ENCODE measurements around the gene CRYZL1.
"Not testable (repeated sequence)": the region's sequence is repeated elsewhere in the genome, so short reads cannot be mapped to it uniquely, and the experiment has no call there.

The CRYZL1 gene

GRCh38 chr21:33641352-33642026, at the start of gene CRYZL1:
CRYZL1 (minus strand) TSS chr21:33641741; CDS start chr21:33631551, 10,190 bp downstream.
- DNase-seq (ENCODE audit: low spot score) = peak; percentile 100

- no peak for DNase-seq (ENCODE audit: low spot score)
Measured at GRCh38 chr21:33690874-33691273, 49.3 kb upstream of the CRYZL1 start.

DNA sequence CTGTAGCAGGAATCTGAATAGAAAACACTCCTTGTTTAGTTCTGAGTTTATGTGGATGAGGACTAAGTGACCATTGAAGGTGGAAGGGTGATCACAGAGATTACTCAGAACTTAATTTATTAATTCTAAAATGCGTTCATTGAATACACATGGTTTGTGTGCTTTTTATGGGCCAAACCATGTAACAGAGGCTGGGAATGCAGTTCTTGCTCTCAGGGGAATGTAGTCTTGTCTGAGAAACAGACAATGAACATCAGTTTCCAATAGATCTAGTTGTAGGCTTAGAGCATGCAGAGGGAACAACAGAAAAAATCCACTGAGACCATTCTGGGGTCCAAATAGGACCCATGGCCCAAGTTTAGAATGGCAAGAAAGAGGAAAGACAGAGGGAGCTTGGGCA, 46.8 kb upstream of the CRYZL1 start:
- no peak for DNase-seq (ENCODE audit: low spot score)

DNA sequence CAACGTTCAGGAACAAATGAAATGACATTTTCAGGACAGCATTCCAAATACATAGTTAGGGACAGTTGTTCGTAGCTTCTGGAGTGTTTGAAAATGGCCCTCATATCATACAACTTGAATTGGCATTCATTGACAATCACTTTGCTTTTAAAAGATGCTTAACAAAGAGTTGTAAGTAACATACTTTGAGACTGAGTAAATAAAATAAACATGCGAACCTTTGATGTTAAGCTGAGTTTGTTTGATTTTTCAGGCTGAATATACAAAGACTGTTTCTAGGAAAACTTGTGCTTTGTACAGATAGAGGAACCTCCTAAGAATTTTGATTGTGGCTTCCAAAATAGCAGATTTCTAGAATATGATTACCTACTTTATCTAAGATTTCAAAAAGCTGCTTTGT, 46.1 kb upstream of the CRYZL1 start:
- DNase-seq (ENCODE audit: low spot score) = no peak

DNA sequence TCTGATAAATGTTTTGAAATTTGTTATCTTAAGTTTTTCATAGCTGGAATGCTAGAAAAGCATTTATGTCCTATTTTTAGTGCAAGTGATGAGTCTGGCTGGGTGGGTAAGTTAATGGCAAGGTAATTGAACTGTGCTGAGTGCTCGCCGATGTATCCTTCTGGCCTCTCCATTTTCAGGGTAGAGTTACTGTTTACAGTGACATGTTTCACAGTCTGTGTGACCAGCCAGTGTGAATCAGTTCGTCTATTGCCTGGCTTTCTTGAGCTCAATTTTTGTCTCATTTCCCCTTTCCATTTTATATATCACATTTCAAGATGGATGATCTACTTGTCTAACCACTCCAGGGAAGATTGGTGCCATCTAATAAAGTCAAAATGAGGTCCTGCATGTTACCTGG, 44.8 kb upstream of the CRYZL1 start:
- DNase-seq (ENCODE audit: low spot score) = no peak

- DNase-seq (ENCODE audit: low spot score) = no peak
Measured at GRCh38 chr21:33685613-33686197, 44.2 kb upstream of the CRYZL1 start.

DNA sequence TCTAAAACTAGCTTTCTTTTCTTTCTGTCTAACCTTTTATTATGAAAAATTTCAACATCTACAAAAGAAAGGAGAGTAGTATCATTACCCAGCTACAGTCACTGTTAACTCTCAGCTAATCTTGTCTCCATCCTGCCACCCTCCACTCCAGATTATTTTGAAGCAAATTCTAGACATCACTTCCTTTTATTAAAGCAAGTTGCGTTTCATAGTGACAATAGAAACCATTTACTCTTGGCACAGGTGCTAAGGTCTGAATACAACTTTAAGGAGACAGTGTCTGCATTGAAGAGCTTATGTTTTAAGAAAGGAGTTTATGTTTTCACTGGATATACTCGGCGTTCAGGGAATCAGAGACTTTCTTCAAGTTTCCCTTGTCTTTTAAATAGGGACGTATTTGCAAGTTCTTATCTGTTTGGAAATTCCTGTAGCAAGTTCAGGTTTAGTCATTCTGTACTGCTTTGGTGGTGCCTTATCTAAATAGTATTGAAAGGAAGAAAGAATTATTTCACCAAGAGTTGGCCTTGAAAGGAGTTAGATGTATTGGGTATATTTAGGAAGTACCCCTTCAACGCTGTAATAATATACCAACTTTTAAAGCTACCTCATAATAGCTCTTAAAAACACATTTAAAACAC, 43.5 kb upstream of the CRYZL1 start:
- DNase-seq (ENCODE audit: low spot score) = no peak

- DNase-seq (ENCODE audit: low spot score) = no peak
Measured at GRCh38 chr21:33684068-33684467, 42.5 kb upstream of the CRYZL1 start.

- DNase-seq (ENCODE audit: low spot score) = no peak
Measured at GRCh38 chr21:33682992-33683627, 41.6 kb upstream of the CRYZL1 start.

DNA sequence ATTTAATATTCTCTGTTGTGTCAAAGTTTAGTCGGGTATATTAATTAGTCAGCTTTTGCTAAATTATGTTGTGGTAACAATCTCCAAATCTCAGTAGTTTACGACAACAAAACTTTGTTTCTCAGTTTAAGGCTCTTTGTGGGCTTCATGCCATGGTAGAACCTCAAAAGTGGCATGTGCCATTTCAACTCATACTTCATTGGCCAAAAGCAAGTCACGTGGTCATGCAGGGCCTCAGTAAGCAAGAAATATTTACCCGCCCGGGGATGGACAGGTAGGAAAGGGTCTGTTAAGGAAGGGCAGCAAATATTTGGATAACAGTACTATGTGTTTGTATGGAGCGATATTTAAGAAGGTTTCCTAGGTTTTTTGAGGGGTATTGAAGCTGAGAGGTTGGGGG, 39.3 kb upstream of the CRYZL1 start:
- no peak for DNase-seq (ENCODE audit: low spot score)

- DNase-seq (ENCODE audit: low spot score) = no peak
Measured at GRCh38 chr21:33677450-33677849, 35.9 kb upstream of the CRYZL1 start.

DNA sequence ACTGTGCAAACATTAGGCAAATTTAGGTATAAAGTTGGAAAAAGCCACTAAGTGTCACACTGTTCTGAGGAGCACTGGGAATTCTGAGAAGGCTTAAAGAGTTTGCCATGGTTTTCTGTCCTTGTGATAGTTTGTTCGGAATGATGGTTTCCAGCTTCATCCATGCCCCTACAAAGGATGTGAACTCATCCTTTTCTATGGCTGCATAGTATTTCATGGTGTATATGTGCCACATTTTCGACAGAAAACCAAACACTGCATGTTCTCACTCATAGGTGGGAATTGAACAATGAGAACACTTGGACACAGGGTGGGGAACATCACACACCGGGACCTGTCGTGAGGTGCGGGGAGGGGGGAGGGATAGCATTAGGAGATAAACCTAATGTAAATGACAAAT, 35.1 kb upstream of the CRYZL1 start:
- DNase-seq (ENCODE audit: low spot score) = not testable (repeated sequence)

DNA sequence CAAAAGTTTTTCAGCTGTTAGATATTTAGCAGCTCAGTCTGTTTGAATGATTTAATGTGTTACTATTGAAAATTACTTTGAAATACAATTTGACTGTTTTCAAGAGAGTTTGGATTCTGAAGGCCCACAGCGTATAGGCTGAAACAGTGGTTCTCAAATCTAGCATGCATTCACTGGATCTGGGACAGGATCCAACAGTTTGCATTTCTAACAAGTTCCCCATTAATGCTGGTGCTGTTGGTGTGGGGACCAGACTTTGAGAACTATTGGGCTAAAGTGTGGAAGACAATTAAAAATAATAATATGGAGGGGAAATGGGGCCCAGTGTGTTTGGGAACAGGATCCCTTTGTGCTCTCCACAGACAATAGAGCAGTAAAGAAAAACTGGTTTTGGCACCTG, 32.7 kb upstream of the CRYZL1 start:
- no peak for DNase-seq (ENCODE audit: low spot score)

DNA sequence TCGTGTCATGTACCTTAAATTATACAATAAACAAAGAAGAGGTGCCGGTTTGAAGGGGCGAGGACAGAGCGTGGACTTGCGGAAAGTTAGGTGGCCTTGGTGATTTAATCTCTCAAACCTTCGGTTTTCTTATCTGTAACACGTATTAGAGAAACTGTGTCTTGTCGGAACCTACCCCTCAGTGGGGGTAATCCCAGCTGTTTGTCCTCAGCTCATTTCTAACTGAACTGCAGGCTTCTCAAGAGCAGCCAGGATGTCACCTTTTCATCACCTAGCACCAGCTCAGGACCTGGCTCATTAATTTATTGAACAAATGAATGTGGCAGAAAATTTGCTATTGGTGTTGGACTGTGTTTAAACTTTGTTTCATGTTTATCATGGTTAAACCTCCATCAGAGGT, 31.9 kb upstream of the CRYZL1 start:
- no peak for DNase-seq (ENCODE audit: low spot score)

- DNase-seq (ENCODE audit: low spot score) = no peak
Measured at GRCh38 chr21:33670076-33670978, 28.8 kb upstream of the CRYZL1 start.

DNA sequence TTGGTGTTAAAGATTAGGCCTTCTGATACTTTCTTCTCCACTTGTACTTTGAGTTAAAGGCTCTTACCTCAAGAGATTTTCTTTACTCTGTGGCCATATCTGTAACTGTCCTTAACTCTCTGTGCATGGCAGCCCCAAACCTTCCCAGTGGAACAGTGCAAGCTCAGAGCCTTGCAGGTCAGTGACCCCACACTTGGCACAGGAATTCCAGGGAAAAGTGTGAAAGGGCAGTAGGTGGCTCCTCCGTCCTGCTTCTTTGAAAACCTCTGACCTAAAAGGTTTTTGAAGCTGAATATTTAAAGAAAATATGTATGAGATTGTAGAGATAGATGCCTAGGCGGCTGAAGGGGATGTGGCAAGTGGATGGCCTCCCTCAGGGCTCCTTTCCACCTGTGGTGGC, 27.1 kb upstream of the CRYZL1 start:
- no peak for DNase-seq (ENCODE audit: low spot score)

DNA sequence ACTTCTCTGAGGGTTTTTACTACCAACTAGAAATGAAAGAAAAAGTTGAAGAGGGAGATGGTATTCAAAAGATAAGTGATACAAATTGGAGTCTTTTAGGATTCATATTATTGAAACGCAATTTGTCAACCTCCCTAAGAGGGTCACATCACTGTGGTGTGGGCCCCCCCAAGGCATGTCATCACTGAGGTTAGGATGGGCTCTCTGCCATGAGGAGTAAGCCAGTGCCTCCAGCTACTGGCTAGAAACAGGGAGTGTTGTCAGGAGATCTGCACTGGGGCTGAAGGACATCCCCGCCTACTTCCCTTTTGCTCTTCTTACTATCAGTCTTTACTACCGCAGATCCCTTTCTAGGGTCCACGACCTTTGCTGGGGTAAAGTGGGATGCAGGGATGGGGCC, 26.6 kb upstream of the CRYZL1 start:
- no peak for DNase-seq (ENCODE audit: low spot score)

DNA sequence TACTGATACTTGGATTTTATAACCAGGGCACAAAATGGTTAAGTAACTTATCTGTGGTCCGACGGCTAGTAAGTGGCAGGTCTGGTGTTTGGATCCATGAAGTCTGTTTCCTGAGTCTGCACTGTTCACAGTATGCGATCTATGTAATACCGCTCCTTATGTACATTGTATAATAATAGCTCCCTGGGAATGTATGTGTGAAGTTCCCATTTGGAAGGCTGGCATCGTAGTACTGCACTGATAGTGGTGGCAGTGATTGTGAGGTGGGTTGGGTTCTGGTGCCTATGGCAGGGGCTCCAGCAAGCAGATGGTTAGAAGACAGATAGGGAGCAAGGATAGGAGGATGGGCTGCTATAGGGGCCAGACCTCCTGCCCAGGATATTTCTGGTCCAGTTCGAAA, 26.1 kb upstream of the CRYZL1 start:
- no peak for DNase-seq (ENCODE audit: low spot score)

DNA sequence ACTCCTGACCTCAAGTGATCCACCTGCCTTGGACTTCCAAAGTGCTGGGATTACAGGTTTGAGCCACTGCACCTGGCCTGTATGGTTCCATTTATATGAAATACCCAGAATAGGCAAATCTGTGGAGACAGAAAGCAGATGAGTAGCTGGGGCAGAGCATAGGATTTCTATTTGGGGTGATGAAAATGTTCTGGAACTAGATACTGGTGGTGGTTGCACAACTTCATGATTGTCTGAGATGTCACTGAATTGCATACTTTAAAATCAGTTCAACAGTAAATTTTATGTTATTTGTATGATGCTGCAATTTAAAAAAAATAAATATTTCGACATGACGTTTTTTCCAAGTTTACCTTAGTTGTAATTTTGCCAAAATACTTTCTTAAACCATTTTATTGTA, 24.6 kb upstream of the CRYZL1 start:
- no peak for DNase-seq (ENCODE audit: low spot score)

DNA sequence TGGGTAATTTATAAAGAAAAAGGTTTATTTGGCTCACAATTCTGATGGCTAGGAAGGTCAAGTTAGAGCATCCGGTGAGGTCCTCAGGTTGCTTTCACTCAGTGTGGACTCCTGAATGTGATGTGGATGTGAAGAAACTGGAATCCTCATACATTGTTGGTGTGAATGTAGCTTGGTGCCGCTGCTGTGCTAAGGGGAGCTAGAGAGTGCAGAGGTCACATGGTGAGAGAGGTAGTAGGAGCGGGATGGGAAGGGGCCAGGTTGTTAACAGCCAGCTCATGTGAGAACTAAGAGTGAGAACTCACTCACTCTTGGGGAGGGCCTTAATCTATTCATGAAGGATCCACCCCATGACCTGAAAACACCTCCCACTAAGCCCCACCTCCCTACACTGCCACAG, 22.6 kb upstream of the CRYZL1 start:
- DNase-seq (ENCODE audit: low spot score) = no peak

DNA sequence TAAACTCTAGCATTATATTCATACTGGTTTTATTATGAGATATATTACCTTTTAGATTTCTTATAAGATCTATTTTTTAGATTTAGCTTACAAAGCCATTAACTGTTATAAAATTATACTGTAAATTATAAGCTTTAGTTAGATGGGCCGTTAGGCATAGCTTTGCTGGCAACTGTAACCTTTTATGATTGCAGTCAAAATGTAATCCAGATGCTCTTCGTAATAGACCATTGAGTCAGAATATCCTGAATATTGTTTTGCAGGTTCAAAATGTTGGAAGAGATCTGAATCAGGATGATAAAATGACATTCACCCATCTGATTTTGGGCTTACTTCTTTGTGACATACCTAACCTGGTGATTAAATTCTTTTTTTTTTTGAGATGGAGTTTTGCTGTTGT, 21.7 kb upstream of the CRYZL1 start:
- DNase-seq (ENCODE audit: low spot score) = no peak

DNA sequence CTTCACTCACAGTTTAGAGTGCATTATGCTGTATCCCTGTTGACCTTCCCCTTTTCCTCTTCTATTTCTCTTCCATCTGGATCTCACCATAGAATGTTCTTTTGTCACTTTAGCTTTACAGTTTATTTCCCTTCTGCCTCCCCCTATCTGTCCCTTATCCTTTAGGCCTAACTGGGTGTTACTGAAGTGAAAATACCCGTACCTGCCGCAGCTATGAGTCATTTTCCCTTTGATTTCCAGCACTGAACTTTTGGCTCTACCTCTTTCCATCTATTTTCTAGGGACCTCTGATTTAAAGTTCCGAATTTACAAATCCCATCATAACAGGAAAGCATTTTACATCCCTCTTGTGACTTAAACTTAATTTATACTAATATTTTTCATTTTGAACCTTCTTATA, 20.5 kb upstream of the CRYZL1 start:
- DNase-seq (ENCODE audit: low spot score) = no peak

Data from SW480 (cell line).